ENCODE results near the gene ST7.

GRCh38 chr7:117090791-117091190 lies 137.5 kb downstream of the ST7 start:
- TF ChIP-seq CTCF (conservative IDR thresholded peaks at IDR 0.05; ENCODE audit: low read depth in 2 of 2) = no peak
- no peak for TF ChIP-seq EZH2phosphoT487 (IDR thresholded peaks at IDR 0.05; ENCODE audit: unreplicated experiment)
- TF ChIP-seq POLR2AphosphoS5 (IDR thresholded peaks at IDR 0.05; ENCODE audit: low read depth) = no peak
